Measurements from ENCODE around the gene VSIG10.
"Not testable (repeated sequence)": the region's sequence is repeated elsewhere in the genome, so short reads cannot be mapped to it uniquely, and the experiment has no call there.

The VSIG10 gene

GRCh38 chr12:118107694-118108093 is 3.9 kb upstream of the VSIG10 start:
- DNase-seq (ENCODE audit: low read depth in 4 of 4, low spot score in 1 of 4): no peak

DNA sequence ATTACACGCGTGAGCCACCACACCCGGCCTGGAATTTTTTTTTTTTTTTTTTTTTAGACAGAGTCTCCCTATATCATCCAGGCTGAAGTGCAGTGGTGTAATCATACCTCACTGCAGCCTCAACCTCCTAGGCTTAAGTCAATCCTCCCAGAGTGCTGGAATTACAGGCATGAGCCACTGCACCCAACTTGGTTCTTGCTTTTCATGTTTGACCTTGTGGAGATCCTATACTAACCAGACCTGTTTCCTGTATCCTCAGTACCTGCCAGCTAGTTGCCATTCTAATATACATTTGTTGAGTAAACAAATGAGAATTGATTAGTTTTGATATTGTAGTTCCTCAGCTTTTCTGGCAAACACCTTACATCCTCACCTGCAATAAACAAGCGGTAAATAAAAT is 3.2 kb upstream of the VSIG10 start:
- no peak for DNase-seq (ENCODE audit: low read depth in 4 of 4, low spot score in 1 of 4)

- DNase-seq (ENCODE audit: low read depth in 4 of 4, low spot score in 1 of 4): peak in 1 of 4 experiments; percentile 3
These were observed 610 bp downstream of the VSIG10 start for GRCh38 chr12:118103201-118103600.

GRCh38 chr12:118102609-118103008 is 1.2 kb downstream of the VSIG10 start:
- DNase-seq (ENCODE audit: low read depth in 4 of 4, low spot score in 1 of 4): no peak

DNA sequence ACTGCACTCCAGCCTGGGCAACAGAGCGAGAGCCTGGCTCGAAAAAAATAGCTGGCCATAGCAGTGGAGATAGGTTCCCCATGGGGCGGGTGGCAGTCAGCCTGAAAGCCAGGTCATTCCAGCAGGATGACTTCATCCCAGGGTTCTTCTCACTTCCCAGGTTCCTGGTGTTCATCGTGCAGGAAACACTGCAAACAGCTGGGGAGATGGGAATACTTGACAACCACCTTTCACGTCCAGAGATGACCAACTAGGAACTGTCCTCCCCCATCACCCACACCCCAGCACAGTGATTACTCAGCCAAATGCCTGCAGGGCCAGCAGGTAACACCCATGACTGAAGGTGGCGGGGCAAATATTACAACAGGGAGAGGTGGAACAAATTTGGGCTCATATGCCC is 1.7 kb downstream of the VSIG10 start:
- no peak for DNase-seq (ENCODE audit: low read depth in 4 of 4, low spot score in 1 of 4)

GRCh38 chr12:118101051-118101450 is 2.8 kb downstream of the VSIG10 start:
- DNase-seq (ENCODE audit: low read depth in 4 of 4, low spot score in 1 of 4): no peak

- no peak for DNase-seq (ENCODE audit: low read depth in 4 of 4, low spot score in 1 of 4)
These were observed 4.7 kb downstream of the VSIG10 start for GRCh38 chr12:118098911-118099671.

- no peak for DNase-seq (ENCODE audit: low read depth in 4 of 4, low spot score in 1 of 4)
These were observed 5.4 kb downstream of the VSIG10 start for GRCh38 chr12:118098401-118098800.

DNA sequence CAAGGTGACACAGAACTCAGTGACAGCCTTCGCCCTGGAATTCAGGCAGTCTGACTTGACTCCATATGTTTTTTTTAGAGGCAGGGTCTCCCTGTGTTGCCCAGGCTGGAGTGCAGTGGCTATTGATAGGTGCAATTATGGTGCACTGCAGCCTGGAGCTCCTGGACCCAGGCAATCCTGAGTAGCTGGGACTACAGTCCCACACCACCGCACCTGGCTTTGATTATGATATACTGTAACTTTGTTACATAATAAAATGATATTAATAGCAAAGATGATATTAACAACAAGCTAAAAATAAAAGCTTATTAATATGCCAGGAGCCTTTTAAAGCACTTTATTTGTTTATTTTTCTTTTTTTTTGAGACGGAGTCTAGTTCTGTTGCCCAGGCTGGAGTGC is 9.8 kb downstream of the VSIG10 start:
- DNase-seq (ENCODE audit: low read depth in 4 of 4, low spot score in 1 of 4): no peak

GRCh38 chr12:118089782-118090181 is 14.0 kb downstream of the VSIG10 start:
- DNase-seq (ENCODE audit: low read depth in 4 of 4, low spot score in 1 of 4): no peak

- no peak for DNase-seq (ENCODE audit: low read depth in 4 of 4, low spot score in 1 of 4)
These were observed 21.6 kb downstream of the VSIG10 start for GRCh38 chr12:118082161-118082560.

- DNase-seq (ENCODE audit: low read depth in 4 of 4, low spot score in 1 of 4): not testable (repeated sequence)
These were observed 22.3 kb downstream of the VSIG10 start for GRCh38 chr12:118081521-118081920.

DNA sequence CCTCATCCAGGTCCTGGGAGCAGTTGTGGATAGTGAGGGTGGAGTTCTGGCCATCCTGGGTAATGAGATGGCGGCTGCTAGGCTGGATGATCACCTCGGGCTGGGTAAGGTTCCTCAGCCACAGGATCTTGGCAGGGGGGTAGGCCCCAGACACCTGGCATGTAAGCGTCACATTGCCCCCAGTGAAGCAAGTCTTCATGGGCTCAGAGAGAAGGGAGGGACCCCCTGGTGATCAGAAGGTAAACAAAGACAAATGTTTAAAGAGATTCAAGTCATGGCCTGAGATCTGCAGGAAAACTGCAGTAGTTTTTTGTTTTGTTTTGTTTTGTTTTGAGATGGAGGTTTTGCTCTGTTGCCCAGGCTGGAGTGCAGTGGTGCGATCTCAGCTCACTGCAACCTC is 30.0 kb downstream of the VSIG10 start:
- DNase-seq (ENCODE audit: low read depth in 4 of 4, low spot score in 1 of 4): no peak

GRCh38 chr12:118070650-118071049 is 33.2 kb downstream of the VSIG10 start:
- DNase-seq (ENCODE audit: low read depth in 4 of 4, low spot score in 1 of 4): no peak

DNA sequence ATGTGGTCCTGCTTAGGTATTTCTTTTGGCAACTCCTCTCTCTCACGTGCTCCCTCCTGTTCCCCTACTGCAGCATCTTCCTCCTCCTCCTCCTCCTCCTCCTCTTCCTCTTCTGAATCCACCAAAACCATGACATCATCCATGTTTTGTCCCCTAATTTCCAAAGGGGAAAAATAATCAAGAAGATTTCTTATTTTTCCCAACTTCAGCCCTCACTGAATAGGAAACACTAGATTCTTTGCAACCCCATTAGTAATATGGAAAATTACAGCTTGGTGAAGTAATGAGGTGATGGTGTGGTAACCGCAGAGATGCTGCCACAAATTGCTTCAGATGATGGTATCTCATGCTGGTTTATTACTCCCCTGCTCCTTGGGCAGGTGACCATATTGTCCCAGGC is 35.4 kb downstream of the VSIG10 start:
- no peak for DNase-seq (ENCODE audit: low read depth in 4 of 4, low spot score in 1 of 4)

DNA sequence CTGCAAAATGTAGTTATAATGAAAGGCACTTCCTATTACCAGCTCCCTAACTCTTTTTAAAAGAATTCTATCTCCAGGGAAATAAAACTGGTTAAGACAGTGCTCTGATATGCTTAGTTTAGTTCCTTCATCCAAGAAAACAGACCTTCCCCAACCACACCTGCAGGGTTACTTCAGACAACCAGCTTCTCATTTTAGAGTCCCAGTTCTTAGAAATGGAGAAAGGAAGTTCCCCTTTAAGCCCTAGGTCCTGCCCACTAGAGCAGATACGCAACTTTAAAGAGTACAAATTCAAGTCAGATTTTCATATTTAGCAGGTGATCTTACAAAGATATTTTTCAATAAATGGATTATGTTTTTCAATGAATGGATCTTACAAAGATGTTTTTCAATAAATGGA is 38.4 kb downstream of the VSIG10 start:
- DNase-seq (ENCODE audit: low read depth in 4 of 4, low spot score in 1 of 4): no peak

- no peak for DNase-seq (ENCODE audit: low read depth in 4 of 4, low spot score in 1 of 4)
These were observed 39.2 kb downstream of the VSIG10 start for GRCh38 chr12:118064608-118065007.

GRCh38 chr12:118063576-118064391 is 40.0 kb downstream of the VSIG10 start:
- no peak for DNase-seq (ENCODE audit: low read depth in 4 of 4, low spot score in 1 of 4)

GRCh38 chr12:118061873-118062843 is 41.7 kb downstream of the VSIG10 start:
- no peak for DNase-seq (ENCODE audit: low read depth in 4 of 4, low spot score in 1 of 4)

DNA sequence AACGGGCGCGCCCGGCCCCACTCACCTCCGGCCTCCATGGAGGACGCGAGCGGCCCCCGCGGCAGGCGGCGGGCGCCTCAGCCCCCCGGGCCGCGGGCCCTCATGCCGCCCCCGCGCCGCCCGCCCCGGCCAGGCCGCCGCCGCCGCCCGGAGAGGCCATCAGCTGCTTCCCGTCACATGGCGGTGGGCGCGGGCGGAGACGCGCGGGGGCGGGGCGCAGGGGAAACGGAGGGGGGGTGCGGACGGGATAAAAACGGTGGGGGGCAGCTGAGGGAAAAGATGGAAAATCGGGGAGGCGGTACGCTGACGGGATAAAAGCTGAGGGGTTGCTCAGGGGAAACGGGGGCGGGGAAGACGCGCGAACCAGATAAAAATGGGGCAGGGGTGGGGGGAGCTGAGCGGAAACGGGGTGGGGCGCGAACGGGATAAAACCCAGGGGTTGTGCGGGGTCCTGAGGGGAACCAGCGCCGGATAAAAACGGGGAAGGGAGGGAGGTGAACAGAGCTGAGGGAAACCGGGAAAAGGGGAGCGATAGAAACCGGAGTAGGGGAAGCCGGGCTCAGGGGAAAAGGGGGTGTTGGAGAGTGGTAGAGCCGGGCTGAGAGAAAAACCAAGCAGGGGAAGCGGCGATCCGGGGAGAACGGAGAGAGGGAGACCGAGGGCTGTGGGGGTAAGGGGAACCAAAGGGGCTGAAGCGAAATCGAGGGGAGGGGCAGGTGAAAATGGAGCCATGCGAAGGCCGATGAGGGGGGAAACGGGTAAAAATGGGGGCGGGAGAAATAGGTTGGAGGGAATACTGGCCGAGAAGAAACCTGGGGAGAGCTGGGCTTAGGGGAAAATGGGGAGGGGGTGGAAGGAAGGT is 42.6 kb downstream of the VSIG10 start, which contains the start of gene WSB2:
WSB2 (minus strand) TSS at position 169 of the 862 bp plus-strand sequence; CDS start at position 38, 131 bp downstream.
- peak in 3 of 4 experiments; percentile 28 to 53 (median 39) for DNase-seq (ENCODE audit: low read depth in 4 of 4, low spot score in 1 of 4)
